CD14-positive monocyte (primary cell): ENCODE measurements around the gene SCARB2. TPM values are rescaled to one million over a fixed set of nuclear protein-coding genes. Genes with fewer than 3 reads are reported as not detected.

ENCODE experiments used
- DNase-seq, 3 donors: peaks; one replicate each; pipeline ENCODE4 v3.0.0-alpha.2; 2011 to 2022
- H2AFZ ChIP-seq: 2 replicates; pipeline ENCODE4 v1.6.0; 2012; ENCODE audit warnings: mild to moderate bottlenecking, low read depth, low read length, inconsistent platforms; ENCODE audit not compliant: insufficient read depth, poor library complexity, severe bottlenecking
- H3K27ac ChIP-seq, 2 donors: 1 replicate in 1 of 2; 2 replicates in 1 of 2; pipeline ENCODE4 v1.5.1; 2012 to 2013; ENCODE audit warnings: low read length in 2 of 2, control low read depth in 1 of 2, inconsistent platforms in 1 of 2, low read depth in 1 of 2, mild to moderate bottlenecking in 1 of 2
- H3K27me3 ChIP-seq, 2 donors: one replicate each; pipeline versions ENCODE4 v1.6.0 to v1.6.1; 2011 to 2013; ENCODE audit warnings: low read length in 2 of 2; ENCODE audit not compliant: control insufficient read depth in 2 of 2, insufficient read depth in 2 of 2
- H3K36me3 ChIP-seq, 2 donors: replicated peaks in 1 of 2; 1 replicate in 1 of 2; 2 replicates in 1 of 2; pipeline versions ENCODE4 v1.5.1 to v1.6.1; 2012 to 2013; ENCODE audit warnings: low read length in 2 of 2, control low read depth in 1 of 2, inconsistent platforms in 1 of 2, mild to moderate bottlenecking in 1 of 2; ENCODE audit not compliant: insufficient read depth in 2 of 2, control insufficient read depth in 1 of 2
- H3K4me1 ChIP-seq, 2 donors: 1 replicate in 1 of 2; 2 replicates in 1 of 2; pipeline versions ENCODE4 v1.5.1 to v1.6.1; 2012 to 2013; ENCODE audit warnings: low read length in 2 of 2, control low read depth in 1 of 2, inconsistent platforms in 1 of 2, mild to moderate bottlenecking in 1 of 2, moderate library complexity in 1 of 2; ENCODE audit not compliant: insufficient read depth in 2 of 2, control insufficient read depth in 1 of 2
- H3K4me2 ChIP-seq: replicated peaks from 2 replicates; pipeline ENCODE3; 2012; ENCODE audit warnings: low read length, moderate library complexity, mild to moderate bottlenecking; ENCODE audit not compliant: poor library complexity, severe bottlenecking; ENCODE audit errors: extremely low read depth
- H3K4me3 ChIP-seq, 3 experiments: fragments of 200-600 bp in 1 of 3; sonication (generic) in 1 of 3; replicated peaks in 1 of 3; 1 replicate in 2 of 3; 2 replicates in 1 of 3; pipeline ENCODE4 v1.5.1; 2011 to 2013; ENCODE audit warnings: low read length in 3 of 3, mild to moderate bottlenecking in 3 of 3, control low read depth in 2 of 3, low read depth in 2 of 3, inconsistent platforms in 1 of 3, moderate library complexity in 1 of 3
- H3K79me2 ChIP-seq: 2 replicates; pipeline ENCODE4 v1.6.0; 2012; ENCODE audit warnings: mild to moderate bottlenecking, control low read depth, inconsistent platforms, low read length, moderate library complexity; ENCODE audit not compliant: insufficient read depth
- H3K9ac ChIP-seq: 2 replicates; pipeline ENCODE4 v1.6.0; 2017; ENCODE audit warnings: low read length, mild to moderate bottlenecking; ENCODE audit not compliant: insufficient read depth, poor library complexity, severe bottlenecking
- H3K9me3 ChIP-seq, 2 donors: replicated peaks in 1 of 2; 1 replicate in 1 of 2; 2 replicates in 1 of 2; pipeline versions ENCODE4 v1.5.1 to v1.6.1; 2012 to 2013; ENCODE audit warnings: low read length in 2 of 2, control low read depth in 1 of 2; ENCODE audit not compliant: control insufficient read depth in 1 of 2, insufficient read depth in 1 of 2
- H4K20me1 ChIP-seq: 2 replicates; pipeline ENCODE4 v1.6.0; 2012; ENCODE audit warnings: mild to moderate bottlenecking, low read length, control low read depth, moderate library complexity; ENCODE audit not compliant: insufficient read depth
- H3K27ac Mint-ChIP-seq, 7 donors: one replicate each; pipeline ENCODE4 v1.8.0; 2020; ENCODE audit warnings: mild to moderate bottlenecking in 7 of 7, mixed read lengths in 7 of 7, moderate library complexity in 6 of 7, inconsistent platforms in 2 of 7
- H3K27me3 Mint-ChIP-seq, 3 donors: one replicate each; pipeline ENCODE4 v1.8.0; 2021 to 2022; ENCODE audit warnings: low read depth in 3 of 3, mild to moderate bottlenecking in 3 of 3, mixed read lengths in 3 of 3, moderate library complexity in 3 of 3, inconsistent platforms in 1 of 3
- H3K36me3 Mint-ChIP-seq, 2 donors: one replicate each; pipeline ENCODE4 v1.8.0; 2020; ENCODE audit warnings: mixed read lengths in 2 of 2, inconsistent platforms in 1 of 2, mild to moderate bottlenecking in 1 of 2
- H3K4me1 Mint-ChIP-seq: one replicate; pipeline ENCODE4 v1.8.0; 2020; ENCODE audit warnings: mild to moderate bottlenecking, mixed read lengths
- H3K4me3 Mint-ChIP-seq, 2 donors: one replicate each; pipeline ENCODE4 v1.8.0; 2020; ENCODE audit warnings: mild to moderate bottlenecking in 2 of 2, mixed read lengths in 2 of 2, moderate library complexity in 1 of 2
- H3K9me3 Mint-ChIP-seq, 7 donors: one replicate each; pipeline ENCODE4 v1.8.0; 2020 to 2022; ENCODE audit warnings: mixed read lengths in 7 of 7, mild to moderate bottlenecking in 6 of 7, moderate library complexity in 6 of 7, inconsistent platforms in 2 of 7
- WGBS: methylation state at CpG from one replicate; pipeline ENCODE4 v1.1.5; 2013; ENCODE audit warnings: missing lambda C conversion rate; ENCODE audit not compliant: insufficient coverage; 5-methylcytosine and 5-hydroxymethylcytosine counted together
- intact Hi-C, 2 donors: fragments of 100-400 bp; cut with micrococcal nuclease; formaldehyde crosslinking; loops; one replicate each; pipeline versions ENCODE4 v1.15.0 to v1.15.1; 2023
- polyA plus RNA-seq, 3 donors: library from polyadenylated mRNA; depleted of rRNA in 1 of 3; unstranded in 2 of 3; stranded (reverse) in 1 of 3; fragments of 300-500 nt in 2 of 3; fragments of >200 nt in 1 of 3; fragmentation: Illumina TruSeq in 2 of 3; gene quantifications; 1 replicate in 2 of 3; 2 replicates in 1 of 3; pipeline ENCODE4 v1.2.3, GENCODE V29; 2012 to 2021
- TF ChIP-seq, protein P1 (sequence below): fragments of 200-600 bp; IDR thresholded peaks from one replicate; pipeline ENCODE4 v1.8.0; 2022; ENCODE audit warnings: antibody characterized with exemption, mild to moderate bottlenecking

SCARB2 gene
- polyA plus RNA-seq, 3 donors, result 36.8 to 73.0 (median 53.5) TPM

DNA sequence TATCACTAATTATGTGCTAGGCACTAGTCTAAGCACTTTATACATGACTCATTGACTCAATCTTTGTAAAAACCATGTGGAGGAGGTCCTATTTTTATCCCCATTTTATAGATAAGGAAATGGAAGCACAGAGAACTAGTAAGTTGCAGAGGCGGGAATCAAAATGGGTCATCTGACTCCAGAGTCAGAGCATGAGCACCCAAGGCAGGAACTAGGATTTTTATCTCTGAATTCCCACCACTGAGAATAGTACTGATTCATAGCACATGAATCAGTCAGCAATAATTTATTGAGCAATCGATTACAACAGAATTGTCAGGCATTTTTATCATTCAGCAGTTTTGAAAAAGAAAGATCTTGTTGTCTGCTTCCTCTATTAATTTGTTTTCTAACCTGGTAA, 19.3 kb downstream of the SCARB2 start:
- H3K4me1 Mint-ChIP-seq, result peaks cover 56% of the 10 kb centered on the region
- intact Hi-C loops, result no loop called here
- H3K27me3 Mint-ChIP-seq, result no peaks in the 10 kb centered on the region
- peaks cover 29 to 62% of the 10 kb centered on the region in 2 donors for H3K36me3 ChIP-seq
- H3K36me3 Mint-ChIP-seq, result peaks cover 52 to 60% of the 10 kb centered on the region in 2 donors
- H3K27me3 ChIP-seq, result no peaks in the 10 kb centered on the region
- peak overlapping the region; percentile 2 for H3K9ac ChIP-seq
- H3K4me1 ChIP-seq, result peaks cover 40 to 52% of the 10 kb centered on the region in 2 donors
- H3K9me3 ChIP-seq, result no peaks in the 10 kb centered on the region
- H3K4me3 ChIP-seq, result no peak overlapping the region
- peak overlapping the region in 1 of 2 donors; percentile 76 for H3K27ac ChIP-seq
- WGBS, result no CpG with 5 or more reads among the region's 2 CpGs
- no peak overlapping the region for H2AFZ ChIP-seq
- peak overlapping the region; percentile 23 for H3K4me2 ChIP-seq
- H3K4me3 Mint-ChIP-seq, result no peak overlapping the region
- H3K9me3 Mint-ChIP-seq, result peaks cover 0 to 3% (median 0%) of the 10 kb centered on the region in 7 donors
- H3K27ac Mint-ChIP-seq, result peak overlapping the region; percentile 70 to 89 (median 81)
- TF ChIP-seq, protein P1, sequence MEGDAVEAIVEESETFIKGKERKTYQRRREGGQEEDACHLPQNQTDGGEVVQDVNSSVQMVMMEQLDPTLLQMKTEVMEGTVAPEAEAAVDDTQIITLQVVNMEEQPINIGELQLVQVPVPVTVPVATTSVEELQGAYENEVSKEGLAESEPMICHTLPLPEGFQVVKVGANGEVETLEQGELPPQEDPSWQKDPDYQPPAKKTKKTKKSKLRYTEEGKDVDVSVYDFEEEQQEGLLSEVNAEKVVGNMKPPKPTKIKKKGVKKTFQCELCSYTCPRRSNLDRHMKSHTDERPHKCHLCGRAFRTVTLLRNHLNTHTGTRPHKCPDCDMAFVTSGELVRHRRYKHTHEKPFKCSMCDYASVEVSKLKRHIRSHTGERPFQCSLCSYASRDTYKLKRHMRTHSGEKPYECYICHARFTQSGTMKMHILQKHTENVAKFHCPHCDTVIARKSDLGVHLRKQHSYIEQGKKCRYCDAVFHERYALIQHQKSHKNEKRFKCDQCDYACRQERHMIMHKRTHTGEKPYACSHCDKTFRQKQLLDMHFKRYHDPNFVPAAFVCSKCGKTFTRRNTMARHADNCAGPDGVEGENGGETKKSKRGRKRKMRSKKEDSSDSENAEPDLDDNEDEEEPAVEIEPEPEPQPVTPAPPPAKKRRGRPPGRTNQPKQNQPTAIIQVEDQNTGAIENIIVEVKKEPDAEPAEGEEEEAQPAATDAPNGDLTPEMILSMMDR, result no peak
- H4K20me1 ChIP-seq, result peaks cover 94% of the 10 kb centered on the region
- H3K79me2 ChIP-seq, result peaks cover 48% of the 10 kb centered on the region
- DNase-seq, result peak; percentile 60 to 84 (median 82)

DNA sequence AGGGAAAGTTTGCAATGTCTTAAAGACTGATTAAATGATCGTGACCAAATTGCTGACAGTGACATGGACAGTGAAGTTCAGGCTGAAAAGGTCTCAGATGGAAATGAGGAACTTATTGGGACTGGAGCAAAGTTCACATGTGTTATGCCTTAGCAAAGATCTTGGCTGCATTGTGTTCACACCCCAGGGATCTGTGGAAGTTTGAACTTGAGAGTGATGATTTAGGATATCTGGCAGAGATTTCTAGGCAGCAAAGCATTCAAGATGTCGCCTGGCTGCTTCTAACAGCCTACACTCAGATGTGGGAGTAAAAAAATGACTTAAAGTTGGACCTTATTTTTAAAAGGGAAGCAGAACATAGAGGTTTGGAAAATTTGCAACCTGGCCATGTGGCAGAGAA, 21.4 kb downstream of the SCARB2 start:
- no peak overlapping the region for H2AFZ ChIP-seq
- Mint-ChIP-seq H3K36me3 (peaks cover 54 to 64% of the 10 kb centered on the region in 2 donors), H3K27ac (peak overlapping the region in 5 of 7 donors; percentile 57 to 79 (median 65)), H3K4me1 (peaks cover 35% of the 10 kb centered on the region), H3K4me3 (no peak overlapping the region), H3K9me3 (peaks cover 0 to 3% (median 0%) of the 10 kb centered on the region in 7 donors), H3K27me3 (no peaks in the 10 kb centered on the region)
- peaks cover 43% of the 10 kb centered on the region for H3K79me2 ChIP-seq
- H3K4me1 ChIP-seq, result peaks cover 23 to 31% of the 10 kb centered on the region in 2 donors
- H3K27me3 ChIP-seq, result no peaks in the 10 kb centered on the region
- H3K27ac ChIP-seq, result peak overlapping the region in 1 of 2 donors; percentile 46
- intact Hi-C loops, result no loop called here
- peaks cover 29 to 69% of the 10 kb centered on the region in 2 donors for H3K36me3 ChIP-seq
- no peak overlapping the region for H3K9ac ChIP-seq
- no peak overlapping the region for H3K4me2 ChIP-seq
- TF ChIP-seq, protein P1, result no peak
- H3K9me3 ChIP-seq, result no peaks in the 10 kb centered on the region
- peaks cover 93% of the 10 kb centered on the region for H4K20me1 ChIP-seq
- no peak for DNase-seq
- no peak overlapping the region for H3K4me3 ChIP-seq
- WGBS, result 94% methylated on average over 2 of the region's 2 CpGs
